SK-N-MC (cell line): ENCODE measurements around the gene TSHZ2.
A peak's percentile ranks its signal among the peaks of the same experiment; 100 is the strongest.

Experiments used
- EZH2 ChIP-seq: fragments of 200-600 bp; sonication (generic); IDR thresholded peaks from one replicate; pipeline ENCODE4 v1.6.1; 2017; ENCODE audit warnings: antibody characterized with exemption
- FOXP2 ChIP-seq: optimal IDR thresholded peaks from 2 replicates; pipeline ENCODE3; 2011; ENCODE audit warnings: mild to moderate bottlenecking, moderate library complexity; ENCODE audit not compliant: insufficient read depth; ENCODE audit errors: extremely low read length, control extremely low read depth
- POLR2AphosphoS5 ChIP-seq: IDR thresholded peaks from 2 replicates; pipeline ENCODE4 v1.6.1; 2012; ENCODE audit warnings: mild to moderate bottlenecking, low read depth, low read length, borderline replicate concordance

DNA sequence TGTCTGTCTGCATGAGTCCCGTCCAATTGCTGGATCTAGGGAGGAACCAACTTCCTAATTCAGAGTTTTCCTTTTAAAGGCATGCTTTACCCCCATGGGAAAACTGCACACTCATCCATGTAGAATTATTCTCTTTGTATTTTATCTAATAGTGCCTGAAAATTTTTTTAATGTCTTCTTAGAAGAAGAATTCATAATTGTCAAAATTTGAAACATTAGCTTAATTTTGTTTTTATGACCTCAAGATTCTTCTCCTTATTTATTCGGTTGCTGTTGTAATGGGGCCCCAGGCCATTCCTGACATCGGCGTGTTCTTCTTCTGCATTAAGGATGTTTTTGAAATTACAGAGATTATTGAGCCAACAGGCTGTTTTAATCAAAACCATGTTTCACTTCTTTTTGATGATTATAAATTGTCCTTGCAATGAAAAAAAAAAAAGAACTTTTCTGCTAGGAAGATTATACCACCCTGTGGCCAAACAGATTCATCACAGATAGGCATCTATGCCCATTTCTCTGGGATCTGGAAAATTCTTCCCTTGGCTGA is 521.2 kb downstream of the TSHZ2 start:
- TF ChIP-seq POLR2AphosphoS5 (peak; percentile 39; the same call in 1 of the 2 replicates), EZH2 (no peak), FOXP2 (peak; percentile 60)
